Endothelial cell of hepatic sinusoid (primary cell): ENCODE results near the gene DOCK1.
"Not testable (repeated sequence)": the region's sequence is repeated elsewhere in the genome, so short reads cannot be mapped to it uniquely, and the experiment has no call there.

Experiments
- in situ Hi-C: cut with HindIII; loops from 2 replicates; pipeline ENCODE4 v1.10.0; 2017; ENCODE audit warnings: low sequenced_read_pairs

The DOCK1 gene

GRCh38 chr10:126904818-126905701, at the start of gene DOCK1:
Gene DOCK1 (plus strand): TSS chr10:126905428. CDS start chr10:126905518, 90 bp downstream.
- in situ Hi-C loops, result loop anchor here (10.0 kb wide), 1 partner anchor 60 kb away; no protein-coding TSS in a partner anchor

GRCh38 chr10:126857178-126857806, 47.9 kb upstream of the DOCK1 start:
- in situ Hi-C loops, result no loop called here

- in situ Hi-C loops, result loop anchor here (5.0 kb wide), 1 partner anchor 50 kb away; no protein-coding TSS in a partner anchor
Measured at GRCh38 chr10:126867567-126868365, 37.5 kb upstream of the DOCK1 start.

DNA sequence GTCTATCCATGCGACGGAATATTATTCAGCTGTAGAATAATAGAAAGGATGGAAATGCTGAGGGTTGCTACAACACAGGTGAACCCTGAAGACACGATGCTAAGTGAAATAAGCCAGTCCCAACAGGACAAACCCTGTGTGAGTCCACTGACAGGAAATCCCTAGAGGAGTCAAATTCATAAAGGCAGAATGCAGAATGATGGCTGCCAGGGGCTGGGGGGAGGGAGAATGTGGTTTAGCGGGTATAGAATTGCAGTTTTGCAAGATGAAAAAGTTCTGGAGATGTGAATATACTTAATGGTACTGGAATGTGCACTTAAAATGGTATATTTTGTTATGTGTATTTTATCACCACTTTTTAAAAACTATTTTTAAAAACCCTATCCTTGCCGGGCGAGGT, 36.9 kb upstream of the DOCK1 start:
- in situ Hi-C loops, result loop anchor here (5.0 kb wide), 1 partner anchor 49 kb away; no protein-coding TSS in a partner anchor

GRCh38 chr10:126872135-126872534, 33.1 kb upstream of the DOCK1 start:
- in situ Hi-C loops, result no loop called here

DNA sequence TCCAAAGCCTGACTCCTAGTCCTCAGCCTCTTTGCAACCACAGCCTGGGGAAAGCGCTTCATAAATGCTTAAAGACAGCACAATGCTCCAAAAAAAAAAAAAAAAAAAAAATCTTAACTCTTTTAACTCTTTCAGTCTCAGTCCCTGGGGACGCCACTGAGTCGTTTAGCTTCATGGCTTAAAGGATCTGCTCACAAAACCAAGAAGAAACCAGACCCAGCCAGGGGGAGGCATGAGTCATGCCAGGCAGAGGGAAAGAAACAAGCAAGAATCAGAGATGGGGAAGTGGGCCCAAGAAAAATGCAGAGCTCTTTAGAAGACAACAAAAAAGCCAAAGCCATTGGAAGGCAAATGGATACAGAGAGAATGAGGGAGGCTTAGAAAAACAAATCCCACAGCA, 32.5 kb upstream of the DOCK1 start:
- in situ Hi-C loops, result no loop called here

DNA sequence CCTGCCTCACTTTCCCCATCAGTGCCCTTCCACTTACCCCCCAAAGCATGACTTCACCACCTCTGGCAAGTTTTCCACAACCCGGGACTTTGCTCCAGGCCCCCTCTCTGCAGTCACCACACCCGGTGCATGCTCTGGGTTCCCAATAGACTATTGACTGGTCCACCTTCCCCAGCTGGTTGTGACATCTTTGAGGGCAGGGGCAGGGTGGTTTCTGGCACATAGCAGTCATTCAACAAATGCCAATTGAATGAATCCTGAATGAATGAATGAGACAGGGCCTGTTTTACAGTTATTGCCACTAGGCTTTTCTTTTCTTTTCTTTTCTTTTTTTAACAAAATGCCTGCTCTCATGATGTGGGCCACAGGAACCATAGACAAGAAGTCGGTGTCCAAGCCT, 28.8 kb upstream of the DOCK1 start:
- in situ Hi-C loops, result no loop called here

GRCh38 chr10:126877390-126877789, 27.8 kb upstream of the DOCK1 start:
- in situ Hi-C loops, result no loop called here

DNA sequence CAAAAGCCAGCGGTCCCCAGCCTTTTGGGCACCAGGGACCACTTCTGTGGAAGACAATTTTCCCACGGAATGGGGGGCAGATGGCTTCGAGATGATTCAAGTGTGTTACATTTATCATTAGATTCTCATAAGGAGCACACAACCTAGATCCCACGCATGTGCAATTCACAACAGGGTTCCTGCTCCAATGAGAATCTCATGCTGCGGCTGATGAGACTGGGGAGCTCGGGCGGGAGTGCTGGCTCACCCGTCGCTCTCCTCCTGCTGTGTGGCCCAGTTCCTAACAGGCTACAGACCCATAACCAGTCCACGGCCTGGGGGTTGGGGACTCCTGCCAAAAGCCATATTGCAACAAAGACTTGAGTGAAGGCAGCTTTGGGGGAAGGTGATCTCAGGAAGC, 26.6 kb upstream of the DOCK1 start:
- in situ Hi-C loops, result no loop called here

DNA sequence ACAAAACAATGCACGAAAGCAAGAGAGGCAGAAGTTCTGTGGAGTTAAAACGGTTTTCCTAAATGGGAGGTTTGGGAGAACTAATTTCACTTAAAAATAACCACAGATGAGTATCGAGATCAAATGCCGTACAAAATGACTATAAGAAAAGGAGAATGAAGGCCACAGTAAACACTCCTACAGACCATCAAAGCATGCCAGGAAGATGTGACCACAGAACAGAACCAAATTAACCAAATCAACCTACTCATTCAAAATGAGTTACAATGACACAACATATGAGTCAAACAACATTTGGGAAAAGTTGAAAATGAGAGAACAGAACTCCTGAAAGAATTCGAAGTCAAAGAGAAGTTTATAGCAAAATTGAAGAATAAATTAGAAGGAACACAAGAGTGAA, 24.3 kb upstream of the DOCK1 start:
- in situ Hi-C loops, result no loop called here

- in situ Hi-C loops, result not testable (repeated sequence)
Measured at GRCh38 chr10:126882055-126882454, 23.2 kb upstream of the DOCK1 start.

DNA sequence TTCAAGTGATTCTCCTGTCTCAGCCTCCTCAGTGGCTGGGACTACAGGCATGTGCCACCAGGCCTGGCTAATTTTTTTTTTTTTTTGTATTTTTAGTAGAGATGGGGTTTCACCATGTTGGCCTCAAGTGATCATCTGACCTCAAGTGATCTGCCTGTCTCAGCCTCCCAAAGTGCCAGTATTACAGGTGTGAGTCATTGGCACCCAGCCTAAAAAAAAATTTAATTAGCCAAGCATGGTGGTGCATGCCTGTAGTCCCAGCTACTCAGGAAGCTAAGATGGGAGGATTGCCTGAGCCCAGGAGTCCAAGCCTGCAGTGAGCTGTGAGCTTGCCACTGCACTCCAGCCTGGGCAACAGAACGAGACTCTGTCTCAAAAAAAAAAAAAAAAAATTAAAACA, 16.8 kb upstream of the DOCK1 start:
- in situ Hi-C loops, result not testable (repeated sequence)

GRCh38 chr10:126889421-126889820, 15.8 kb upstream of the DOCK1 start:
- in situ Hi-C loops, result no loop called here

- in situ Hi-C loops, result not testable (repeated sequence)
Measured at GRCh38 chr10:126890797-126891196, 14.4 kb upstream of the DOCK1 start.

DNA sequence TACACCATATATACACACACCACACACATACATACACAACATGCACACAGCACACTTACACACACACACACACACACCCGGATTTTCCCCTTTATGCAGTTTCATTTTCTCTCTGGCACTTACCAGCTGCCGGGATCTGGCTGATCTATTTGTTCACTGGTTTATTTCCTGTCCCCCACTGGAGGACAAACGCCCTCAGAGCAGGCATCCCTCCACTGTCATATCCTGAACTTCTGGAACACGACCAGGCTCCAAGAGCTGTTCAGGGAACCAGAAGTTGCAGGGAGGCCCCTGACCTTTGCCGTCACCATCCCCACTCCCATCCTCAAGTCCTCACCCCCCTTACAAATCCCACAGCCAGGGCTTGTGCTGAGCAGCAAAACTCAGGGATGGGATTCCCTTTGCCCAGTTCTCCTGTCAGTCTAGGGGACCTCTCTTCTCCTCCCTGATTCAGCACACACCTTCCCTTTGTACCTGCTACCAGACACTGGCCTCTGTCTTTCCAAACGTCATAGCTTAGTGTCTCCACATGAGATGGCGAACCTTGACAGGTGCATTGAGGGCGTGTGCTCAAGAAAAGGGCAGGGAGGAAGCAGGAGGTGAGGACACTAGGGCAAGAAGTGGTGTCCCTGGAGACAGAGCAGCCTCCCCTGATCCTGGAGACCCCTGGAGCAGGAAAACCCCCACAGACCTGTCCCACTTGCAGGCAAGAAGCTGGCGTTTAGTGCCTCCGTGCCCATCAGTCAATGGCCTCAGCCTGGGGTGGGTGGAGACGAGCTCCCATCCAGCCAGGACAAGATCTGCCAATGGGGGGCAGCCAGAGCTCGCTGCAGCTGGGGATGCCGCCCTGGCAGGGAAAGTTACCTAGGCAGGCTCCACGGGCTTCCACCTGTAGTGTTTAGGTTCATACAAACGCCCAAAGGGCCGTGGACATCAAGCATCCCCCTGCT, 12.7 kb upstream of the DOCK1 start:
- in situ Hi-C loops, result no loop called here

- in situ Hi-C loops, result no loop called here
Measured at GRCh38 chr10:126893206-126893605, 12.0 kb upstream of the DOCK1 start.

DNA sequence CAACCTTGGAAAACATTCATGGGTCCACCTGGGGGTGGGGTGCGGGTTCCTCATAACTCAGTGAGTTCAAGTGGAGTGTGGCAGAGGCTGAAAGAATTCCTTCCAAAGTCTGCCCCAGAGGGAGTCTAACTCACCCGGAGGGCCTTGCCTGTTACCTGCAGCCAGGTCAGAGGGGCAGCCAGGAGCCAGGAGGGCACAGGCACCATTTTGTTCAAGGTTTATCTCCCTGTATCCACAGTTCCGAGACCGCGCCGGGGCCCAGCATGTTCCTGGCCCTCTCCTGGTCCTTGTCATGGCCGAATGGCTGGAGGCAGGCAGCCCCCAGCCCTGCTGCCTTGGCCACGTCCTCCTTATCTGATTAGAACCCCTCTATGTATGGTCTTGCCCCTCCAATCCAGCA, 11.4 kb upstream of the DOCK1 start:
- in situ Hi-C loops, result no loop called here

DNA sequence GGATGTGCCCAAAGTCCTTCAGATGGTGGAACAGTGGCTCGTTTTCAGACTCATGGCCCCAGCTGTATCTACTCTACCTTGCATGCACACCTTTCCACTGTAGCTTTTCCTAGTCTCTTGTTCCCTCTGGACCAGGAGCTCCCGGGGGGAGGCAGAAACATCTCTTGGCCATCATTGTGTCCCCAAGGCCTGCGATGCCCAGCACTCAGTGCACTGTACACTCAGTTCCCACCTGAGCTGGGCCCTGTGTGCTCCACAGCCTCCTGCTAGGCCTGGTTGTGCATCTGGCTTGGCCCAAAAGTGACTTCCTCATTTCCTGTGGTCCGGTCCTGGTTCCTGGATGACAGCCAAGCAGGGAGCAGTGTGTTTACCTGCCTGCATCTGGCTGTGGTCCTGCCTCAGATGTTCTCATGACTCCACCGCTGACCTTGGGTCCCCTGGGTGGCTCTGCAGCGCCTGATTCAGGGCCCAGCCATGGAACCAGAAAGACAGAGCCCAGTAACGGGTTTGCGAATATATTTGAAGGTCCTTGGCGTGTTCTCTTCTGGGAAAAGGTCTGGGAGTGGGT, 9.9 kb upstream of the DOCK1 start:
- in situ Hi-C loops, result no loop called here

DNA sequence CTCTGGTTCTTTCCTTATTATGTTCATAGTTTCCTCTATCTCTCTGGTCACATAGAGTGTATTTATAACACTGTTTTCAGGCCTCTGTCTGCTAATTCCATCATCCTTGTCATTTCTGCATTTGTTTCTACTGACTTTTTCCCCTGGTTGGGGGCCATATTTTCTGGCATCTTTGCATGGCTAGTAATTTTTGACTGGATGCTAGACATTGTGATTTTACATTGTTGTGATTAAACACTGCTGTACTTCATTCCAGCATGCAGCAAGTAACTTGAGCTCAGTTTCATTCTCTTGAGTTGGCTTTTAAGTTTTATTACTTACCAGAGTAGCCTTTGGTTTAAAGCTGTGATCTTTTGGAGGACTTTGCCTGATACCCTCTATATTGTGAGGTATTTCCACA, 6.8 kb upstream of the DOCK1 start:
- in situ Hi-C loops, result no loop called here

DNA sequence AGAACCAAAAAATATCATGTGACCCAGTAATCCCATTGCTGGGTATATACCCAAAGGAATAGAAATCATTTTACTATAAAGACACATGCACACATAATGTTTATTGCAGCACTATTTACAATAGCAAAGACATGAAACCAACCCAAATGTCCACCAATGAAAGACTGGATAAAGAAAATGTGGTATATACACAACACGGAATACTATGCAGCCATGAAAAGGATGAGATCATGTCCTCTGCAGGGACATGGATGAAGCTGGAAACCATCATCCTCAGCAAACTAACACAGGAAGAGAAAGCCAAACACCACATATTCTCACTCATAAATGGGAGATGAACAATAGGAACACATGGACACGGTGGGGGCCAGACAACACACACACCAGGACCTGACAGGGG, 5.7 kb upstream of the DOCK1 start:
- in situ Hi-C loops, result not testable (repeated sequence)
